Measurements from ENCODE around the gene COX7A2. TPM values are rescaled to one million over a fixed set of nuclear protein-coding genes. Genes with fewer than 3 reads are reported as not detected.

COX7A2 gene
- total RNA-seq, 1 donor from 2014 or later: 969 TPM

DNA sequence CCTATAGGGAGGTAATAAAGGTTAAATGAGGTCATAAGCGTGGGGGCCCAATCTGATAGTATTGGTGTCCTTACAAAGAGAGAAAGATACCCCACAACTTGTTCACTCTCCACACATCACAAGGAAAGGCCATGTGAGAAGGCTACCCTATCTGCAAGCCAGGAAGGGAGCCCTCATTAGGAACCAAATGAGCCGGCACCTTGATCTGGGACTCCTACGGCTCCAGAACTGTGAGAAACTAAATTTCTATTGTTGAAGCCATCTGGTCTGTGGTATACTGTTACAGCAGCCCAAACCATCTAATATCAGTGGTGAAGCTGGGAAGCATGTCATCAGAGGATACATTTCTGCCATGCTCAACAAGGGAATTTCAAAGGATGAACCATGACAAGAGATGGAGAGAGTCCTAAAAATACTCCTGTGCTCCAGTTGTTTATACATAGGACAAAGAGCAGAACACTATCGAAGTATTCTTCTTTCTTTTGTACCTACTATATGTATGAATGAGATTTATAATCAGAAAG lies 10.4 kb downstream of the COX7A2 start:
- intact Hi-C loops (cut with DNase I): no loop called here
- no peak for ATAC-seq

DNA sequence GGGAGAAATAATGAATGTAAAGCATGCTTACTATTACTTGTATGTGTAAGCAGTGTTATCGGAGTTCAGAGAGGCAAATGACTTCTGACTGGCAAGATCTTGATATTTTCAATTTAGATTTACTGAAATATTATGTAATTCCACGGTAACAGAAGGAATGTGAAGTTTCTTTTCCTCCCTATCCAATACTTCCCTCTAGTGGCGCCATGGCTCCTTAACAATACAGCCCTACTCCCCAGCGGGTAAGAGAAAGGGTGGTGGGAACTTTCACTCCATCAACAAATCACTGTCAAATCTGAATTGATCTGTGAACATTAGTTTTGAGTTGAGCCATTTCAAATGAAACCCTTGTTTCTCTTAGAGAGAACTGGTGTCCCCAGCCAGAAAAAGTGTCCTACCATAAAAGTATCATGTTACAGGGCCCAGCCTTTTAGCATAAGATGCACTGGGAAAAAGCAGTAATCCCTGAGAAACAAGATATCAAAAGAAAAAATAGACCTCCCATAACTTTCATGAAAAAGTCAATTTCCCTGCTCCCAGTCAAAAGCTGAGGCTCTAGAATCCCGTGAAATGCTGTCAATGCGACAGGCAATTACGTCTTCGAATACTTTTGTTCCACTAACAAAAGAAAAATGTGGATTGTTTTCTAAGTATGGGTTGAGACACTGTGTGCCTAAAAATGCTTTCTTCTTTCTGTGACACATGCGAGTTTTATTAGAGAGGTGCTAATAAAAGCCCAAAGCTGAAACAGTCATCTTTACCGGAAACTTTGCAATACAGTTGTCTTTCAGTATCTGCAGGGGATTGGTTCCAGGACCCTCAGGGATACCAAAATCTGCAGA lies 12.9 kb downstream of the COX7A2 start:
- DNase-seq (ENCODE audit: missing footprints): no peak
- intact Hi-C loops (cut with DNase I): no loop called here
- no peak for ATAC-seq

More for the DNA sequence above, 10.4 kb downstream of the COX7A2 start:
- DNase-seq (ENCODE audit: missing footprints): no peak

DNA sequence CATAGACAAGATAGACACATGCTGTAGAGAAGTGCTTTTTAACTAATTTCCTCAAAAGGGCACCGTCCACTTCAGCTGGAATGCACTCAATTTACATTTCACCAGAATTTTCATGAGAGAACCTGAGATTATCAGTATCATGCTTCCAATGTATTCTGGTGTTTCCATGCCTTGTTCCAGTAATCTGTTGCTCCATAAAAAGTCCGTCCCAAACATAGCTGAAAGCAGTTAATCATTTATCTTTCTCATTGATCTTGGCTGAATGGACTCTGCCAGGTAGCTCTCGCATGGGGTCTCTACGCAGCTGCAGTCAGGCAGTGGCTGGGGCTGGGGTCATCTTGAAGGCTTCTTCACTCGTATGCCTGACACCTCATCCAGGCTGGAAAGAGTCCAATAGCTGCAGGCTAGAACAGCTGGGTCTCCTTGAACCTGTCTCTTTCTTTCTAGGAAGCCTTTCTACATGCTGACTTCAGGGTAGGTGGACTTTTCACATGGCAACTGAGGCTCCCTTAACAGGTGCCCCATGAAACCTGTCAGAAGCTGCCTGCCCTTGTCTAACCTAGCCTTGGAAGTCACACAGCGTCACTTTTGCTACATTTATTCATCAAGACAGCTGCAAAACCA lies 19.2 kb downstream of the COX7A2 start:
- no peak for DNase-seq (ENCODE audit: missing footprints)
- no peak for ATAC-seq
- intact Hi-C loops (cut with DNase I): no loop called here

DNA sequence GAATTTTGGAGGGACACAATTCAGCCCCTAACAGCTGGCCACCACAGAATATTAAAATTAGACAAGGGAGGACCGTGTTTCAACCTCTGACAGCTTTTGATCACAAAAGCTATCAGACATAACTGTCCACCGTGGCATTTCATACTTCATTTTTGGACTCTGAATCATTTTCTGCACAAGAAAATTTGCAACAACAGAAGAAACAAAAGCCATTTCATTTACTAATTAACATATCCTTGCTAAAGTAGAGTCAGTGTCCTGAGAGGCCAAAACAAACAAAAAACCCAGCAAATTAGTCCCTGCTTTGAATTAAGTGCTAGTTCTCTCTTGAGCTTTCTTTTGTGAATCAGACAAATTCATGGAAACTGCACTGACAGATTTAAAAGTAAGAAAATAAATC lies 20.2 kb downstream of the COX7A2 start:
- ATAC-seq (no peak), DNase-seq (ENCODE audit: missing footprints) (no peak)
- intact Hi-C loops (cut with DNase I): no loop called here

- DNase-seq (ENCODE audit: missing footprints) (no peak), ATAC-seq (peak; percentile 46)
- intact Hi-C loops (cut with DNase I): no loop called here
Measured at GRCh38 chr6:75222261-75222660, 21.3 kb downstream of the COX7A2 start.

DNA sequence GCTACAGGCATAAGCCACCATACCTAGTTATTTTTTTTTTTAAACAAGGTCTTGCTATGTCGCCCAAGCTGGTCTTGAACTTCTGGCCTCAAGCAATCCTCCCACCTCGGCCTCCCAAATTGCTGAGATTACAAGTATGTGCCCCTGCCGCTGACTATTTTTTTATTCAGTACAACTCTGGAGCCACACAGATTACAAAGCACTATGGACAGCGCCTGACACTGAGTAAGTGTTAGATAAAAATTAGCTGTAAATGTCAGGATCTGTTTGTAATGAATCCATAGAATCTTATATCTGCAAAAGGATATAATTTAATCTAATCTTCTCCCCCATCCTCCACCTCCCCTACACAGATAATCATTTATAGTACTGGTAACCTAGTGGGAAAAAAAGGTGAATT lies 22.5 kb downstream of the COX7A2 start:
- intact Hi-C loops (cut with DNase I): no loop called here
- no peak for ATAC-seq
- DNase-seq (ENCODE audit: missing footprints): no peak

- no peak for ATAC-seq
- intact Hi-C loops (cut with DNase I): no loop called here
- no peak for DNase-seq (ENCODE audit: missing footprints)
Measured at GRCh38 chr6:75220357-75220756, 23.2 kb downstream of the COX7A2 start.

GRCh38 chr6:75219263-75219662 lies 24.3 kb downstream of the COX7A2 start:
- intact Hi-C loops (cut with DNase I): loop anchor here (10.0 kb wide), 1 partner anchor 1544 kb away; no protein-coding TSS in a partner anchor
- DNase-seq (ENCODE audit: missing footprints): no peak
- ATAC-seq: no peak

- DNase-seq (ENCODE audit: missing footprints) (no peak), ATAC-seq (peak; percentile 71)
- intact Hi-C loops (cut with DNase I): loop anchor here (10.0 kb wide), 1 partner anchor 1542 kb away; no protein-coding TSS in a partner anchor
Measured at GRCh38 chr6:75217193-75217592, 26.4 kb downstream of the COX7A2 start.

DNA sequence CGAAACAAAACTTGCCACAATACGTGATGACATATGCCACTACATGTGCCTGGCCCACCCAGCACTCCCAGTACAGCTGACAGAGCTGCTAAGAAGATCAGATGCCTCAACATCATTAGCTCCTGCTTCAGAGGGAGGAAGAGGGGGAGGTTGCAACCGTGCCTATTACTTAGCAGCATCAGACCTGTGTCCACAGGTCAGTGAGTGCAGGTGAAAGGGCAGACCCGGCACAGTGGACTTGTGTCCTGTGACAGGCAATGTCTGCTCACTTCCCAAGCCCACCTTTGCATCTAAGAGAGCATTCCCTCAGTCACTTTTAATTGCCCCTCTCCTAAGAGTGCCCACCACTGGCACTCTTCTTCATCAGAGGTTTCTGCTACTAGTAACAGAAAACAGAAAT lies 28.3 kb downstream of the COX7A2 start:
- intact Hi-C loops (cut with DNase I): loop anchor here (10.0 kb wide), 1 partner anchor 1540 kb away; no protein-coding TSS in a partner anchor
- ATAC-seq: no peak
- no peak for DNase-seq (ENCODE audit: missing footprints)

- DNase-seq (ENCODE audit: missing footprints): no peak
- ATAC-seq: no peak
- intact Hi-C loops (cut with DNase I): loop anchor here (10.0 kb wide), 1 partner anchor 1539 kb away; no protein-coding TSS in a partner anchor
Measured at GRCh38 chr6:75213732-75214131, 29.9 kb downstream of the COX7A2 start.

DNA sequence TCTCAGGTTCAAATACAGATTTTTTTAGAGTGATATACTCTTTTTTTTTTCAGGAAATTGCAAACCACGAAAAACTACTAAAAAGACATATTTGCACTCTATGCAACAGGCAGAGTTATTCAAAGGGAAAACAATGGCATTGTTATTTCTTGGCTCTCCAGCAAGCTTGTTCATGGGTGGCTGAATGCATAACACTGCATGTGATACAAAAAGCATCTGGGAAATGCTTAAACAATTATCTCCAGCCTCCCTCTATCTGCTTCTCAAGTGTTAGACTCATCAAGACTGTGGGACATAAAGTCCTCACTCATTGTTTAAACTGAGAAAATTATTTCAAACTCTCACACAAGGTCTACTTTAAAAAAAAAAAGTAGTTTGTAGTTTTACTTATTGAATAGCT lies 30.5 kb downstream of the COX7A2 start:
- ATAC-seq (no peak), DNase-seq (ENCODE audit: missing footprints) (no peak)
- intact Hi-C loops (cut with DNase I): loop anchor here (10.0 kb wide), 1 partner anchor 1538 kb away; no protein-coding TSS in a partner anchor

DNA sequence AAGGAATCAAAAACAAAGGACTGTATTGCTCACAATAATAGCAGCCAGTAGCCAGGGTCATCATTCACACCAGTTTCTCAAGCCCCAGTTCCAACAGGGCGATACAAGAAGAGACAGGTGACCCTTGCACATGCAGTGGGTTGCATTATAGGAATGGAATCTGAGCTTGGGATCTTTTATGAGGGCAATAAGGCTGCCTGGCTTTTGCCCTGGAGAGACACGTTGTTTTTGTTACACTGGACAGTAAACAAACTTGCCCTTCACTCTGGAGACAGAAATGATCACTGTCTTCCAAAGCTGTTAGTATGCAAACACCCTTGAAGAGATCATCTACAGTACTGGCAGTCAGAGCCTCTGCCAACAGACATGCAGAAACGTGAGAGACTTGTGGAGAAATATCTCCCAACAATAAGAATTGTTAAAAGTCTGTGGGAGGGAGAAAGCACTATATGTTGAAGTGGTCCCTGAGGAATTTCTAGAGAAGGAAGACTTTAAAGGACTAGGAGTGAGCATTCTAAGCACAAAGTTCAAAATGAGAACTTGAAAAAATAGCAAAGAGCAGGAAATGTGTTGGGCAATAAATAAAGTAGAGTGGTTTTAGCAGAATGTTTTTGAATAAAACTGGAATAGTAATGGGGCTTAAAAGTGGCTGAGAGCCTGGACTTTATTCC lies 31.5 kb downstream of the COX7A2 start:
- ATAC-seq (no peak), DNase-seq (ENCODE audit: missing footprints) (no peak)
- intact Hi-C loops (cut with DNase I): loop anchor here (10.0 kb wide), 1 partner anchor 1537 kb away; no protein-coding TSS in a partner anchor

GRCh38 chr6:75210885-75211739 lies 32.5 kb downstream of the COX7A2 start:
- intact Hi-C loops (cut with DNase I): loop anchor here (10.0 kb wide), 1 partner anchor 1536 kb away; no protein-coding TSS in a partner anchor
- ATAC-seq: no peak
- DNase-seq (ENCODE audit: missing footprints): no peak

- no peak for ATAC-seq
- intact Hi-C loops (cut with DNase I): loop anchor here (2.0 to 10.0 kb wide), 7 partner anchors 214 to 1470 kb away; no protein-coding TSS in a partner anchor
Measured at GRCh38 chr6:75209184-75209723, 34.3 kb downstream of the COX7A2 start.

DNA sequence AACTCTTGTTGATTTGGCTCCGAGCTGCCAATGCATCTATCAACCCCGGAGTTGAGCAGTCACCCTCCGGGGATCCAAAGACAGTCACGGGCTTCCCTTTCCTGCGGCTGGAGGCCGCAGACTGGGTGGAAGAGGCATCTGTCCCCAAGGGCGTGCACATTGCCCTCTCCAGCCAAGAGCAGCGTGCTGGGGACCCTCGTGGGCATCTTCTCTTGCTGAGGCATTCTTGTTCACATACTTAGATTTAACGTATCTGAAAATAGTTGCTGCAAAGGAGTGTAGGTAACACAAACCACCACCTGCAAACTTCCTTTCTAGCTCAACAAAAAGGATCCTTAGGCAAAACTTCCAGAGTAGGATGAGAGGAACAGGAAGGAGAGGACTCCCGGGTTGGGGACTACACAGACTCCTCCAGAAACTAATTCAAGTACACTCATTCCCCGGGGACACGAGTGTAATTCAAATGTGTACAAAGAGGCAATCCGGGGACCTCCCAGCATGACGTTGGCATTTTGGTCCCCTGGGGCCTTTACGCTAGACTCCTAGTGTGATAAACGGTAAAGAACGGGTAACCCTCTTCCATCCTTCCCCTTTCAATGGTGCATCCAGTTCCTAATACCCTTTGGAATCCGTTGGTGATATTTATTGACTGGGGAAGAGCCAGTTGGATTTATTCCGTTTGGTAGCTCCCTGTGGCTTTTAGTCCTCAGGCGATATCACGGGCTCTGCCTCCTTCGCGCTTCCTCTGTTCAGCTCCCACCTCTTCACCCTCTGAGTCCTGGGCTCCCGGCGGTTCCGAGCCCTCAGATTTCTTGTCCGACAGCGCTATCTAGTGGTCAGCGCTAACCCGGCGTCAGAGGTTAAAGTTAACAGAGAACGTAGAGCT lies 35.1 kb downstream of the COX7A2 start:
- intact Hi-C loops (cut with DNase I): loop anchor here (2.0 to 10.0 kb wide), 7 partner anchors 214 to 1470 kb away; no protein-coding TSS in a partner anchor
- ATAC-seq (peak; percentile 74), DNase-seq (ENCODE audit: missing footprints) (peak; percentile 92)

More at GRCh38 chr6:75209184-75209723, 34.3 kb downstream of the COX7A2 start:
- DNase-seq (ENCODE audit: missing footprints): no peak

All from Right ventricle myocardium inferior (tissue), 1 donor.